ENCODE measurements around the gene STXBP4. TPM values are rescaled to one million over a fixed set of nuclear protein-coding genes. Genes with fewer than 3 reads are reported as not detected.

The STXBP4 gene
- total RNA-seq, 1 experiment from 2014 or later, result 13.6 TPM

DNA sequence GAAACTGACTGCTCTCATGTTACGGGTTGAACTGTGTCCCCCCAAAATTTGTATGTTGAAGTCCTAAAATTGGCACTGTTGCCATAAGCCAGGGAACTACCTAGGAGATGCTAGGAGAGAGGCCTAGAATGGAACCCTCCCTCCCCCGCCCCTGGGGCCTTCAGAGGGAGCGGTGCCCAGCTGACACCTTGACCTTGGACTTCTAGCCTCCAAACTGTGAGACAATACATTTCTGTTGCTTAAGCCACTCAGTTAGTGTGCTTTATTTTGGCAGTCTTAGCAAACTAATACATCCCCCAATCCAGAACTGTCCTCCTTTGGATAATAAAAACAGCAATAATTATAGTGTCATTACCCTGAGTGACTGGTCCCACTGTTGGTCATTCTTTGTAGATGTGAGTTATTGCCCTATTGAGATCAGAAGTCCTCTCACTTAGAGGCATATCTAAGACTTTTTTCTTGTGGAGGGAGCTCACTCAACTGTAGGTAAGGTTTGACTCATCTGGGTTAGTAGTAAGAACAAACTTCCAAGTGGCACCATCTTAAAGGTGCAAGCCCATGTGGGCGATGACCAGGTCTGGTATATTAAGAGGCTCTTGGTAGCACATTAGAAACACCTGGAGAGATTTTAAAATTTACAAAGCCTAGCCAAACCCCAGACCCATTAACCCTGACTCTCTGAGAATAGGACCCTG, 203.2 kb downstream of the STXBP4 start (continued):
- TF ChIP-seq SRF (IDR thresholded peaks at IDR 0.05; ENCODE audit: low read depth) (no peak), ELF1 (IDR thresholded peaks at IDR 0.05; ENCODE audit: borderline replicate concordance, low read depth) (no peak), JUND (IDR thresholded peaks at IDR 0.05) (no peak), POLR2AphosphoS5 (IDR thresholded peaks at IDR 0.05; ENCODE audit: low read depth, low read length) (no peak), CTCF (IDR thresholded peaks at IDR 0.05 in 2 of 3, conservative IDR thresholded peaks at IDR 0.05 in 1 of 3; ENCODE audit: borderline replicate concordance in 1 of 3, insufficient read depth in 1 of 3, low read depth in 2 of 3, low read length in 2 of 3) (no peak)

DNA sequence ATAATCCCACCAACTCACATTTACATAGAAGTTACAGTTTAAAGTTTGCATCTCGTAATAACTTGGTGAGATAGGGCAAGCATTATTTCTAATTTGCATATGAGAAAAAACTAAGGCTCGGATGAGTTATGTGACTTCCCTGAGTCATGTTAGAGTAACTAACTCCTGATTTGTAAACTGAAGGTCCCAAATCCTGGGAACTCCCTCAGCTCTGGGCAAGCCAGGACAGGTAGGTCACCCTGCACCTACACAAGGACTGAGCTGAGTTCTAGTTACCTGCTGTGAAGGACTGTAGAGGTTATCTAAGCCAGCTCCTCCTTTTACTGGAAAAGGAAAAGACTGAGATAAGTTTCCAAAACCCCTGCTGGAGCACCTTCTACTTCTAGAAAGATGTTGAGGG, 204.0 kb downstream of the STXBP4 start:
- Histone ChIP-seq H3K36me3 (ENCODE audit: control insufficient read depth in 1 of 2, insufficient read depth in 2 of 2, low read length in 2 of 2) (no peaks in the 10 kb centered on the region), H3K27ac (ENCODE audit: low read depth, low read length) (no peak overlapping the region), H3K9me2 (ENCODE audit: insufficient read depth) (no peaks in the 10 kb centered on the region), H3K4me3 (replicated peaks in 1 of 2; ENCODE audit: low read depth in 1 of 2, low read length in 2 of 2) (no peak overlapping the region), H3K9me3 (ENCODE audit: control insufficient read depth in 1 of 2, insufficient read depth in 1 of 2, low read depth in 1 of 2, low read length in 2 of 2) (no peaks in the 10 kb centered on the region), H3K79me2 (ENCODE audit: insufficient read depth, low read length) (no peaks in the 10 kb centered on the region), H3K9ac (ENCODE audit: low read length) (no peak overlapping the region), H2AFZ (ENCODE audit: low read depth, low read length, poor library complexity, severe bottlenecking) (no peak overlapping the region), H3K4me1 (ENCODE audit: control insufficient read depth in 1 of 2, insufficient read depth in 2 of 2, low read length in 2 of 2) (peaks cover 0 to 4% of the 10 kb centered on the region in 2 experiments; a peak in 1 of 4 replicates), H3K4me2 (ENCODE audit: low read length) (no peak overlapping the region), H3K27me3 (ENCODE audit: insufficient read depth, low read length) (no peaks in the 10 kb centered on the region), H4K20me1 (ENCODE audit: insufficient read depth) (no peaks in the 10 kb centered on the region)
- ChIA-PET CTCF (no interaction called here), POLR2A (no interaction called here), RAD21 (ENCODE audit: low non-redundant PET in 1 of 2, low total read pairs in 2 of 2, uncharacterized antibody in 2 of 2, unreplicated experiment in 2 of 2) (no interaction called here)
- TF ChIP-seq SP1 (IDR thresholded peaks at IDR 0.05; ENCODE audit: low read depth) (no peak), YY1 (IDR thresholded peaks at IDR 0.05; ENCODE audit: extremely low read depth, insufficient replicate concordance, low read depth, low read length) (no peak), POLR2AphosphoS5 (IDR thresholded peaks at IDR 0.05; ENCODE audit: low read depth, low read length) (no peak), TCF7L2 (IDR thresholded peaks at IDR 0.05; ENCODE audit: borderline replicate concordance, extremely low read depth, insufficient read depth, insufficient read length) (no peak), POLR2A (IDR thresholded peaks at IDR 0.05; ENCODE audit: borderline replicate concordance, extremely low read depth, insufficient read depth, insufficient read length) (no peak), MAX (IDR thresholded peaks at IDR 0.05) (no peak), REST (IDR thresholded peaks at IDR 0.05; ENCODE audit: low read depth) (no peak), ELF1 (IDR thresholded peaks at IDR 0.05; ENCODE audit: borderline replicate concordance, low read depth) (no peak), EGR1 (IDR thresholded peaks at IDR 0.05; ENCODE audit: low read depth) (no peak), ZNF274 (IDR thresholded peaks at IDR 0.05; ENCODE audit: low read depth, low read length) (no peak), RAD21 (IDR thresholded peaks at IDR 0.05; ENCODE audit: low read depth) (no peak)
- TF ChIP-seq, protein P1, sequence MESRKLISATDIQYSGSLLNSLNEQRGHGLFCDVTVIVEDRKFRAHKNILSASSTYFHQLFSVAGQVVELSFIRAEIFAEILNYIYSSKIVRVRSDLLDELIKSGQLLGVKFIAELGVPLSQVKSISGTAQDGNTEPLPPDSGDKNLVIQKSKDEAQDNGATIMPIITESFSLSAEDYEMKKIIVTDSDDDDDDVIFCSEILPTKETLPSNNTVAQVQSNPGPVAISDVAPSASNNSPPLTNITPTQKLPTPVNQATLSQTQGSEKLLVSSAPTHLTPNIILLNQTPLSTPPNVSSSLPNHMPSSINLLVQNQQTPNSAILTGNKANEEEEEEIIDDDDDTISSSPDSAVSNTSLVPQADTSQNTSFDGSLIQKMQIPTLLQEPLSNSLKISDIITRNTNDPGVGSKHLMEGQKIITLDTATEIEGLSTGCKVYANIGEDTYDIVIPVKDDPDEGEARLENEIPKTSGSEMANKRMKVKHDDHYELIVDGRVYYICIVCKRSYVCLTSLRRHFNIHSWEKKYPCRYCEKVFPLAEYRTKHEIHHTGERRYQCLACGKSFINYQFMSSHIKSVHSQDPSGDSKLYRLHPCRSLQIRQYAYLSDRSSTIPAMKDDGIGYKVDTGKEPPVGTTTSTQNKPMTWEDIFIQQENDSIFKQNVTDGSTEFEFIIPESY (IDR thresholded peaks at IDR 0.05; ENCODE audit: extremely low read depth, insufficient replicate concordance, low read length), result no peak
- TF ChIP-seq, protein P2, sequence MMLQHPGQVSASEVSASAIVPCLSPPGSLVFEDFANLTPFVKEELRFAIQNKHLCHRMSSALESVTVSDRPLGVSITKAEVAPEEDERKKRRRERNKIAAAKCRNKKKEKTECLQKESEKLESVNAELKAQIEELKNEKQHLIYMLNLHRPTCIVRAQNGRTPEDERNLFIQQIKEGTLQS (IDR thresholded peaks at IDR 0.05), result no peak
- no TSS peak for BruUV-seq (replicated peaks)
- no peak for ATAC-seq
- intact Hi-C loops (cut with micrococcal nuclease), result no loop called here
- DNase-seq (ENCODE audit: low read depth, low spot score), result no peak
